HepG2 (cell line): ENCODE measurements around the gene S100A4. TPM values are rescaled to one million over a fixed set of nuclear protein-coding genes. Genes with fewer than 3 reads are reported as not detected.
"Not testable (repeated sequence)": the region's sequence is repeated elsewhere in the genome, so short reads cannot be mapped to it uniquely, and the experiment has no call there.

ENCODE experiments used
- ATAC-seq: fragments of 200-7000 bp; cut with Tn5 transposase; 3 replicates; pipeline ENCODE4 v1.9.1; 2020; ENCODE audit warnings: mild to moderate bottlenecking, moderate library complexity
- BruUV-seq: library from RNA; stranded (reverse); fragments of 400-500 nt; replicated peaks from 2 replicates; lab custom pipeline; 2021; lab: Mats Ljungman, UMichigan
- CTCF ChIA-PET: fragments of 300-600 bp; formaldehyde crosslinking; extraction: SDS; loops from one replicate; lab custom pipeline; 2021; ENCODE audit warnings: low total read pairs, inconsistent platforms, low intra/inter-chr PET ratio; lab: Yijun Ruan, JAX
- POLR2A ChIA-PET: fragments of 350-600 bp; sonication (Branson Sonifier 250); formaldehyde crosslinking; loops from one replicate; lab custom pipeline; 2020; ENCODE audit warnings: antibody characterized with exemption, inconsistent platforms; lab: Yijun Ruan, JAX
- DNase-seq: peaks from one replicate; pipeline ENCODE4 v3.0.0-alpha.2; 2015; ENCODE audit warnings: low spot score
- FAIRE-seq: peaks from 3 replicates; lab custom pipeline; 2011; peaks lifted over from hg19 to GRCh38; lab: Jason Lieb, UNC
- H2AFZ ChIP-seq: one replicate; pipeline ENCODE4 v1.6.1; 2011; ENCODE audit warnings: low read length, inconsistent platforms
- H3K27ac ChIP-seq: fragments of 300-600 bp; 3 replicates; pipeline ENCODE4 v1.8.0; 2011; ENCODE audit warnings: mixed run types, mild to moderate bottlenecking, mixed read lengths, low read length, inconsistent platforms; ENCODE audit not compliant: insufficient read depth; ENCODE audit errors: extremely low read length
- H3K27me3 ChIP-seq, 2 experiments: fragments of 200-600 bp in 1 of 2; 2 replicates in 1 of 2; 3 replicates in 1 of 2; pipeline versions ENCODE4 v1.6.0 to v1.8.0; 2011; ENCODE audit warnings: low read length in 2 of 2, mild to moderate bottlenecking in 2 of 2, moderate library complexity in 2 of 2, inconsistent platforms in 1 of 2; ENCODE audit not compliant: insufficient read depth in 2 of 2, control insufficient read depth in 1 of 2
- H3K36me3 ChIP-seq, 2 experiments: fragments of 200-600 bp in 1 of 2; replicated peaks in 1 of 2; 2 replicates in 1 of 2; 3 replicates in 1 of 2; pipeline versions ENCODE4 v1.5.1 to v1.8.0; 2011; ENCODE audit warnings: low read length in 2 of 2, inconsistent platforms in 1 of 2; ENCODE audit not compliant: insufficient read depth in 2 of 2, control insufficient read depth in 1 of 2
- H3K4me1 ChIP-seq: 2 replicates; pipeline ENCODE4 v1.5.1; 2012; ENCODE audit warnings: low read length, inconsistent platforms; ENCODE audit not compliant: insufficient read depth
- H3K4me2 ChIP-seq: 2 replicates; pipeline ENCODE4 v1.6.0; 2011; ENCODE audit warnings: low read depth, low read length, inconsistent platforms
- H3K4me3 ChIP-seq, 3 experiments: fragments of 200-600 bp in 1 of 3; sonication (generic), shearing (Covaris generic) in 1 of 3; replicated peaks in 1 of 3; 2 replicates each; pipeline ENCODE4 v1.5.1; 2011 to 2016; ENCODE audit warnings: low read length in 3 of 3, inconsistent platforms in 2 of 3, low read depth in 2 of 3, mild to moderate bottlenecking in 2 of 3, control low read depth in 1 of 3, mixed read lengths in 1 of 3; ENCODE audit not compliant: insufficient read depth in 1 of 3
- H3K79me2 ChIP-seq: one replicate; pipeline ENCODE4 v1.6.1; 2011; ENCODE audit warnings: low read length, inconsistent platforms; ENCODE audit not compliant: insufficient read depth
- H3K9ac ChIP-seq: 2 replicates; pipeline ENCODE4 v1.6.0; 2011; ENCODE audit warnings: mild to moderate bottlenecking, low read depth, low read length, inconsistent platforms; ENCODE audit not compliant: insufficient read depth
- H3K9me3 ChIP-seq: 2 replicates; pipeline ENCODE4 v1.5.1; 2012; ENCODE audit warnings: mild to moderate bottlenecking, low read length
- H4K20me1 ChIP-seq: 2 replicates; pipeline ENCODE4 v1.6.0; 2011; ENCODE audit warnings: inconsistent platforms, mild to moderate bottlenecking, low read length, moderate library complexity; ENCODE audit not compliant: insufficient read depth
- HNRNPK ChIP-seq: fragments of 200-400 bp; formaldehyde crosslinking; IDR thresholded peaks from 2 replicates; pipeline ENCODE4 v1.6.1; 2018; ENCODE audit warnings: low read length, low read depth, moderate library complexity, mild to moderate bottlenecking; ENCODE audit not compliant: poor library complexity, severe bottlenecking
- ZFP91 ChIP-seq: sonication (generic); formaldehyde crosslinking; IDR thresholded peaks from 2 replicates; pipeline ENCODE4 v1.9.0; 2022; ENCODE audit warnings: missing genetic modification reagents, mild to moderate bottlenecking, borderline replicate concordance
- WGBS: methylation state at CpG from one replicate; pipeline ENCODE4 v1.1.6; 2017; ENCODE audit warnings: low lambda C conversion rate; 5-methylcytosine and 5-hydroxymethylcytosine counted together
- in situ Hi-C: cut with HindIII; loops from 2 replicates; pipeline ENCODE4 v1.10.0; 2017; ENCODE audit warnings: low pct_unique_long_range_greater_than_20kb; ENCODE audit not compliant: extremely low pct_ligation_motif_present
- intact Hi-C: fragments of 100-400 bp; cut with micrococcal nuclease; formaldehyde crosslinking; loops from one replicate; pipeline ENCODE4 v1.10.0; 2022; ENCODE audit not compliant: unreplicated experiment
- polyA plus RNA-seq, 8 experiments: library from polyadenylated mRNA; depleted of rRNA in 3 of 8; stranded (reverse) in 7 of 8; unstranded in 1 of 8; fragments of >200 nt; fragmentation: Illumina TruSeq in 4 of 8; extraction: Trizol in 4 of 8; gene quantifications; 2 replicates each; pipeline versions ENCODE4 v1.2.1 to v1.2.3, GENCODE V29; 2011 to 2016; ENCODE audit warnings: low read depth in 4 of 8, missing spikeins in 1 of 8, mixed read lengths in 1 of 8; ENCODE audit not compliant: insufficient read depth in 1 of 8
- total RNA-seq, 5 experiments: library from RNA; depleted of rRNA; stranded (reverse); fragments of >200 nt; fragmentation: Illumina TruSeq; extraction: Trizol; gene quantifications; 2 replicates each; pipeline ENCODE4 v1.2.3, GENCODE V29; 2016; ENCODE audit warnings: low read depth in 1 of 5

Gene S100A4
- total and polyA plus RNA-seq, 2 of the 13 experiments (the other 11 are each of a cell fraction or from before 2014, with no cell fraction given) = 12.9 to 20.2 TPM

- H3K27ac ChIP-seq, H4K20me1 ChIP-seq, H3K9me3 ChIP-seq, H3K4me2 ChIP-seq, in situ Hi-C loops, DNase-seq, BruUV-seq, H3K79me2 ChIP-seq, H3K36me3 ChIP-seq, H2AFZ ChIP-seq, ATAC-seq, H3K9ac ChIP-seq, H3K4me3 ChIP-seq, FAIRE-seq, intact Hi-C loops, H3K27me3 ChIP-seq, CTCF ChIA-PET, H3K4me1 ChIP-seq: not testable (repeated sequence)
- WGBS = 29% methylated on average over 5 of the region's 5 CpGs
- POLR2A ChIA-PET = interaction anchor here (1.3 to 1.7 kb wide), 2 partner anchors 52 to 114 kb away, joined by 3 to 4 read pairs; partner anchors contain the start of gene CHTOP
- peak; percentile 33 for TF ChIP-seq HNRNPK
These were observed 25.4 kb downstream of the S100A4 start for GRCh38 chr1:153520137-153520691.

DNA sequence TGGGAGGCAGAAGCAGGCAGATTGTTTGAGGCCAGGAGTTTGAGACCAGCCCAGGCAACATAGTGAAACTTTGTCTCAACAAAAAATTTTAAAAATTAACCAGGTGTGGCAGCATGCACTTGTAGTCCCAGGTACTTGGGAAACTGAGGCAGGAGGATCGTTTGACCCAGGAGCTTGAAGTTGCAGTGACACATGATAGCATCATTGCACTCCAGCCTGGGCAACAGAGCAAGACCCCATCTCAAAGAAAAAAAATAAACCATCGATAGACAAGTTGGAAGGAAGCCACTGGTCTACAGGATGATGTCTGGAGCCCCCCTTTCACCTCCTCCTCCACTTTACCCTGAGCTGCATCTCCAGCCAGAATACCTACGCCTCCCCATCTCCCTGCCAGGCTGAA is 26.4 kb downstream of the S100A4 start:
- H2AFZ ChIP-seq = no peak overlapping the region
- DNase-seq = no peak
- H3K4me2 ChIP-seq = no peak overlapping the region
- FAIRE-seq = no peak
- no peaks in the 10 kb centered on the region for H3K9me3 ChIP-seq
- H3K36me3 ChIP-seq = no peaks in the 10 kb centered on the region
- no peak for TF ChIP-seq ZFP91 (CRISPR knock-in tag)
- no TSS peak for BruUV-seq
- intact Hi-C loops = no loop called here
- H4K20me1 ChIP-seq = no peaks in the 10 kb centered on the region
- in situ Hi-C loops = loop anchor here (10.0 kb wide), 2 partner anchors 226 to 256 kb away; partner anchors contain the start of gene SLC27A3
- no peak overlapping the region for H3K4me3 ChIP-seq
- 29% methylated on average over 3 of the region's 3 CpGs for WGBS
- no peak overlapping the region for H3K9ac ChIP-seq
- no peak overlapping the region for H3K27ac ChIP-seq
- no peak for ATAC-seq
- no peaks in the 10 kb centered on the region for H3K4me1 ChIP-seq
- ChIA-PET POLR2A (no interaction called here), CTCF (no interaction called here)
- H3K79me2 ChIP-seq = no peaks in the 10 kb centered on the region
- no peaks in the 10 kb centered on the region; a peak in 2 of 5 replicates for H3K27me3 ChIP-seq
